ENCODE measurements around the gene LCN15. TPM values are rescaled to one million over a fixed set of nuclear protein-coding genes. Genes with fewer than 3 reads are reported as not detected.

LCN15 gene
- total and polyA plus RNA-seq, 2 of the 13 experiments (the other 11 are each of a cell fraction or from before 2014, with no cell fraction given), result 1.3 to 53.7 TPM

DNA sequence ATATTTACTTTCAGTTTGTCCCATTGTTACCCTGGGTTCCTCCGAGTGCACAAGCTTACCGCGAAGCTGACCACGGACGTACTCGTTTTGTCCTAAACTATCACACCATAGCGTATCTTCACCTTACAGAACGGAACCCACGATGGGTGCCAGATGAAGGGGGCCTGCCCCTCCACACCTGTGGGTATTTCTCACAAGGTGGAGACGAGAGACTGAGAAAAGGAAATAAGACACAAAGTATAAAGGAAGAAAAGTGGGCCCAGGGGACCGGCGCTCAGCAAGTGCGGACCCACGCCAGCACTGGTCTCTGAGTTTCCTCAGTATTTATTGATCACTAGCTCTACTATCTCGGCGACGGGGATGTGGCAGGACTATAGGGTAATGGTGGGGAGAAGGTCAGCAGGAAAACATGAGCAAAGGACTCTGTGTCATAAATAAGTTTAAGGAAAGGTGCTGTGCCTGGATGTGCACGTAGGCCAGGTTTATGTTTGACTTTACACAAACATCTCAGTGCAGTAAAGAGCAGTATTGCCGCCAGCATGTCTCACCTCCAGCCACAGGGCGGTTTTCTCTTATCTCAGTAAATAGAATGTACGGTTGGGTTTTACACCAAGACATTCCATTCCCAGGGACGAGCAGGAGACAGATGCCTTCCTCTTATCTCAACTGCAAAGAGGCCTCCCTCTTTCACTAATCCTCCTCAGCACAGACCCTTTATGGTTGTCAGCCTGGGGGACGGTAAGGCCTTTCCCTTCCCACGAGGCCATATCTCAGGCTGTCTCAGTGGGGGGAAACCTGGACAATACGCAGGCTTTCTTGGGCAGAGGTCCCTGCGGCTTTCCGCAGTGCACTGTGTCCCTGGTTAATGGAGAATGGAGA lies 24.6 kb upstream of the LCN15 start (continued):
- TF ChIP-seq, protein P1, sequence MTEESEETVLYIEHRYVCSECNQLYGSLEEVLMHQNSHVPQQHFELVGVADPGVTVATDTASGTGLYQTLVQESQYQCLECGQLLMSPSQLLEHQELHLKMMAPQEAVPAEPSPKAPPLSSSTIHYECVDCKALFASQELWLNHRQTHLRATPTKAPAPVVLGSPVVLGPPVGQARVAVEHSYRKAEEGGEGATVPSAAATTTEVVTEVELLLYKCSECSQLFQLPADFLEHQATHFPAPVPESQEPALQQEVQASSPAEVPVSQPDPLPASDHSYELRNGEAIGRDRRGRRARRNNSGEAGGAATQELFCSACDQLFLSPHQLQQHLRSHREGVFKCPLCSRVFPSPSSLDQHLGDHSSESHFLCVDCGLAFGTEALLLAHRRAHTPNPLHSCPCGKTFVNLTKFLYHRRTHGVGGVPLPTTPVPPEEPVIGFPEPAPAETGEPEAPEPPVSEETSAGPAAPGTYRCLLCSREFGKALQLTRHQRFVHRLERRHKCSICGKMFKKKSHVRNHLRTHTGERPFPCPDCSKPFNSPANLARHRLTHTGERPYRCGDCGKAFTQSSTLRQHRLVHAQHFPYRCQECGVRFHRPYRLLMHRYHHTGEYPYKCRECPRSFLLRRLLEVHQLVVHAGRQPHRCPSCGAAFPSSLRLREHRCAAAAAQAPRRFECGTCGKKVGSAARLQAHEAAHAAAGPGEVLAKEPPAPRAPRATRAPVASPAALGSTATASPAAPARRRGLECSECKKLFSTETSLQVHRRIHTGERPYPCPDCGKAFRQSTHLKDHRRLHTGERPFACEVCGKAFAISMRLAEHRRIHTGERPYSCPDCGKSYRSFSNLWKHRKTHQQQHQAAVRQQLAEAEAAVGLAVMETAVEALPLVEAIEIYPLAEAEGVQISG (CRISPR knock-in tag; IDR thresholded peaks at IDR 0.05), result peak; percentile 45; the same call in 1 of the 2 replicates
- TF ChIP-seq SALL2 (CRISPR knock-in tag; IDR thresholded peaks at IDR 0.05) (peak; percentile 42; the same call in 1 of the 2 replicates), ZSCAN31 (CRISPR knock-in tag; IDR thresholded peaks at IDR 0.05; ENCODE audit: low read depth) (peak; percentile 66; the same call in 1 of the 2 replicates)
- TF ChIP-seq, protein P2, sequence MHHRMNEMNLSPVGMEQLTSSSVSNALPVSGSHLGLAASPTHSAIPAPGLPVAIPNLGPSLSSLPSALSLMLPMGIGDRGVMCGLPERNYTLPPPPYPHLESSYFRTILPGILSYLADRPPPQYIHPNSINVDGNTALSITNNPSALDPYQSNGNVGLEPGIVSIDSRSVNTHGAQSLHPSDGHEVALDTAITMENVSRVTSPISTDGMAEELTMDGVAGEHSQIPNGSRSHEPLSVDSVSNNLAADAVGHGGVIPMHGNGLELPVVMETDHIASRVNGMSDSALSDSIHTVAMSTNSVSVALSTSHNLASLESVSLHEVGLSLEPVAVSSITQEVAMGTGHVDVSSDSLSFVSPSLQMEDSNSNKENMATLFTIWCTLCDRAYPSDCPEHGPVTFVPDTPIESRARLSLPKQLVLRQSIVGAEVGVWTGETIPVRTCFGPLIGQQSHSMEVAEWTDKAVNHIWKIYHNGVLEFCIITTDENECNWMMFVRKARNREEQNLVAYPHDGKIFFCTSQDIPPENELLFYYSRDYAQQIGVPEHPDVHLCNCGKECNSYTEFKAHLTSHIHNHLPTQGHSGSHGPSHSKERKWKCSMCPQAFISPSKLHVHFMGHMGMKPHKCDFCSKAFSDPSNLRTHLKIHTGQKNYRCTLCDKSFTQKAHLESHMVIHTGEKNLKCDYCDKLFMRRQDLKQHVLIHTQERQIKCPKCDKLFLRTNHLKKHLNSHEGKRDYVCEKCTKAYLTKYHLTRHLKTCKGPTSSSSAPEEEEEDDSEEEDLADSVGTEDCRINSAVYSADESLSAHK (CRISPR knock-in tag; IDR thresholded peaks at IDR 0.05; ENCODE audit: borderline replicate concordance), result 0 out of 2 replicates have a peak, but pooled peaks have one; percentile 44
- TF ChIP-seq, protein P3, sequence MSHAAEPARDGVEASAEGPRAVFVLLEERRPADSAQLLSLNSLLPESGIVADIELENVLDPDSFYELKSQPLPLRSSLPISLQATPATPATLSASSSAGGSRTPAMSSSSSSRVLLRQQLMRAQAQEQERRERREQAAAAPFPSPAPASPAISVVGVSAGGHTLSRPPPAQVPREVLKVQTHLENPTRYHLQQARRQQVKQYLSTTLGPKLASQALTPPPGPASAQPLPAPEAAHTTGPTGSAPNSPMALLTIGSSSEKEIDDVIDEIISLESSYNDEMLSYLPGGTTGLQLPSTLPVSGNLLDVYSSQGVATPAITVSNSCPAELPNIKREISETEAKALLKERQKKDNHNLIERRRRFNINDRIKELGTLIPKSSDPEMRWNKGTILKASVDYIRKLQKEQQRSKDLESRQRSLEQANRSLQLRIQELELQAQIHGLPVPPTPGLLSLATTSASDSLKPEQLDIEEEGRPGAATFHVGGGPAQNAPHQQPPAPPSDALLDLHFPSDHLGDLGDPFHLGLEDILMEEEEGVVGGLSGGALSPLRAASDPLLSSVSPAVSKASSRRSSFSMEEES (CRISPR knock-in tag; IDR thresholded peaks at IDR 0.05), result peak; percentile 27
- TF ChIP-seq, protein P4, sequence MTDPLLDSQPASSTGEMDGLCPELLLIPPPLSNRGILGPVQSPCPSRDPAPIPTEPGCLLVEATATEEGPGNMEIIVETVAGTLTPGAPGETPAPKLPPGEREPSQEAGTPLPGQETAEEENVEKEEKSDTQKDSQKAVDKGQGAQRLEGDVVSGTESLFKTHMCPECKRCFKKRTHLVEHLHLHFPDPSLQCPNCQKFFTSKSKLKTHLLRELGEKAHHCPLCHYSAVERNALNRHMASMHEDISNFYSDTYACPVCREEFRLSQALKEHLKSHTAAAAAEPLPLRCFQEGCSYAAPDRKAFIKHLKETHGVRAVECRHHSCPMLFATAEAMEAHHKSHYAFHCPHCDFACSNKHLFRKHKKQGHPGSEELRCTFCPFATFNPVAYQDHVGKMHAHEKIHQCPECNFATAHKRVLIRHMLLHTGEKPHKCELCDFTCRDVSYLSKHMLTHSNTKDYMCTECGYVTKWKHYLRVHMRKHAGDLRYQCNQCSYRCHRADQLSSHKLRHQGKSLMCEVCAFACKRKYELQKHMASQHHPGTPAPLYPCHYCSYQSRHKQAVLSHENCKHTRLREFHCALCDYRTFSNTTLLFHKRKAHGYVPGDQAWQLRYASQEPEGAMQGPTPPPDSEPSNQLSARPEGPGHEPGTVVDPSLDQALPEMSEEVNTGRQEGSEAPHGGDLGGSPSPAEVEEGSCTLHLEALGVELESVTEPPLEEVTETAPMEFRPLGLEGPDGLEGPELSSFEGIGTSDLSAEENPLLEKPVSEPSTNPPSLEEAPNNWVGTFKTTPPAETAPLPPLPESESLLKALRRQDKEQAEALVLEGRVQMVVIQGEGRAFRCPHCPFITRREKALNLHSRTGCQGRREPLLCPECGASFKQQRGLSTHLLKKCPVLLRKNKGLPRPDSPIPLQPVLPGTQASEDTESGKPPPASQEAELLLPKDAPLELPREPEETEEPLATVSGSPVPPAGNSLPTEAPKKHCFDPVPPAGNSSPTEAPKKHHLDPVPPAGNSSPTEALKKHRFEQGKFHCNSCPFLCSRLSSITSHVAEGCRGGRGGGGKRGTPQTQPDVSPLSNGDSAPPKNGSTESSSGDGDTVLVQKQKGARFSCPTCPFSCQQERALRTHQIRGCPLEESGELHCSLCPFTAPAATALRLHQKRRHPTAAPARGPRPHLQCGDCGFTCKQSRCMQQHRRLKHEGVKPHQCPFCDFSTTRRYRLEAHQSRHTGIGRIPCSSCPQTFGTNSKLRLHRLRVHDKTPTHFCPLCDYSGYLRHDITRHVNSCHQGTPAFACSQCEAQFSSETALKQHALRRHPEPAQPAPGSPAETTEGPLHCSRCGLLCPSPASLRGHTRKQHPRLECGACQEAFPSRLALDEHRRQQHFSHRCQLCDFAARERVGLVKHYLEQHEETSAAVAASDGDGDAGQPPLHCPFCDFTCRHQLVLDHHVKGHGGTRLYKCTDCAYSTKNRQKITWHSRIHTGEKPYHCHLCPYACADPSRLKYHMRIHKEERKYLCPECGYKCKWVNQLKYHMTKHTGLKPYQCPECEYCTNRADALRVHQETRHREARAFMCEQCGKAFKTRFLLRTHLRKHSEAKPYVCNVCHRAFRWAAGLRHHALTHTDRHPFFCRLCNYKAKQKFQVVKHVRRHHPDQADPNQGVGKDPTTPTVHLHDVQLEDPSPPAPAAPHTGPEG (CRISPR knock-in tag; IDR thresholded peaks at IDR 0.05), result peak; percentile 70; the same call in 1 of the 2 replicates
- TF ChIP-seq, protein P5, sequence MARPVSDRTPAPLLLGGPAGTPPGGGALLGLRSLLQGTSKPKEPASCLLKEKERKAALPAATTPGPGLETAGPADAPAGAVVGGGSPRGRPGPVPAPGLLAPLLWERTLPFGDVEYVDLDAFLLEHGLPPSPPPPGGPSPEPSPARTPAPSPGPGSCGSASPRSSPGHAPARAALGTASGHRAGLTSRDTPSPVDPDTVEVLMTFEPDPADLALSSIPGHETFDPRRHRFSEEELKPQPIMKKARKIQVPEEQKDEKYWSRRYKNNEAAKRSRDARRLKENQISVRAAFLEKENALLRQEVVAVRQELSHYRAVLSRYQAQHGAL (CRISPR knock-in tag; IDR thresholded peaks at IDR 0.05; ENCODE audit: not compliant biosample characterization), result peak; percentile 75
- TF ChIP-seq, protein P6, sequence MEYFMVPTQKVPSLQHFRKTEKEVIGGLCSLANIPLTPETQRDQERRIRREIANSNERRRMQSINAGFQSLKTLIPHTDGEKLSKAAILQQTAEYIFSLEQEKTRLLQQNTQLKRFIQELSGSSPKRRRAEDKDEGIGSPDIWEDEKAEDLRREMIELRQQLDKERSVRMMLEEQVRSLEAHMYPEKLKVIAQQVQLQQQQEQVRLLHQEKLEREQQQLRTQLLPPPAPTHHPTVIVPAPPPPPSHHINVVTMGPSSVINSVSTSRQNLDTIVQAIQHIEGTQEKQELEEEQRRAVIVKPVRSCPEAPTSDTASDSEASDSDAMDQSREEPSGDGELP (IDR thresholded peaks at IDR 0.05; ENCODE audit: borderline replicate concordance, low read depth), result peak; percentile 23; the same call in 1 of the 2 replicates
